GM12878 (cell line): ENCODE measurements around the gene RBPJL.

Source experiments
- CHD2 ChIP-seq: IDR thresholded peaks from 2 replicates; pipeline ENCODE4 v1.6.1; 2011; ENCODE audit warnings: low read depth, low read length, improper control_type of control experiment, borderline replicate concordance
- EGR1 ChIP-seq, 2 experiments: IDR thresholded peaks; 1 replicate in 1 of 2; 2 replicates in 1 of 2; pipeline ENCODE4 v1.6.1; 2011 to 2012; ENCODE audit warnings: low read depth in 2 of 2, low read length in 2 of 2, borderline replicate concordance in 1 of 2, mild to moderate bottlenecking in 1 of 2, moderate library complexity in 1 of 2
- NRF1 ChIP-seq: conservative IDR thresholded peaks from 2 replicates; pipeline ENCODE4 v1.6.1; 2011; ENCODE audit warnings: mild to moderate bottlenecking, low read depth, low read length, improper control_type of control experiment
- RAD21 ChIP-seq: IDR thresholded peaks from 2 replicates; pipeline ENCODE4 v1.6.1; 2011; ENCODE audit warnings: mild to moderate bottlenecking, low read depth, low read length, moderate library complexity; ENCODE audit not compliant: insufficient read depth
- SIN3A ChIP-seq: IDR thresholded peaks from 2 replicates; pipeline ENCODE4 v1.6.1; 2012; ENCODE audit warnings: low read depth, low read length, improper control_type of control experiment
- SP1 ChIP-seq: IDR thresholded peaks from one replicate; pipeline ENCODE4 v1.6.1; 2011; ENCODE audit warnings: low read depth, low read length
- TF ChIP-seq, protein P1 (sequence below), 3 experiments: IDR thresholded peaks in 2 of 3; conservative IDR thresholded peaks in 1 of 3; 2 replicates each; pipeline ENCODE4 v1.5.1; 2011; ENCODE audit warnings: low read depth in 3 of 3, low read length in 3 of 3, mild to moderate bottlenecking in 3 of 3, control low read depth in 2 of 3, moderate library complexity in 2 of 3, inconsistent platforms in 1 of 3, mixed read lengths in 1 of 3; ENCODE audit not compliant: control insufficient read depth in 2 of 3, insufficient read depth in 1 of 3; ENCODE audit errors: extremely low read depth in 1 of 3
- TF ChIP-seq, protein P2 (sequence below): fragments of 450-650 bp; IDR thresholded peaks from 2 replicates; pipeline ENCODE4 v1.6.1; 2018; ENCODE audit warnings: borderline replicate concordance, mild to moderate bottlenecking; ENCODE audit not compliant: partially characterized antibody
- TF ChIP-seq, protein P3 (sequence below): fragments of 450-650 bp; IDR thresholded peaks from 2 replicates; pipeline ENCODE4 v1.6.1; 2016; ENCODE audit warnings: mild to moderate bottlenecking, moderate library complexity, borderline replicate concordance

DNA sequence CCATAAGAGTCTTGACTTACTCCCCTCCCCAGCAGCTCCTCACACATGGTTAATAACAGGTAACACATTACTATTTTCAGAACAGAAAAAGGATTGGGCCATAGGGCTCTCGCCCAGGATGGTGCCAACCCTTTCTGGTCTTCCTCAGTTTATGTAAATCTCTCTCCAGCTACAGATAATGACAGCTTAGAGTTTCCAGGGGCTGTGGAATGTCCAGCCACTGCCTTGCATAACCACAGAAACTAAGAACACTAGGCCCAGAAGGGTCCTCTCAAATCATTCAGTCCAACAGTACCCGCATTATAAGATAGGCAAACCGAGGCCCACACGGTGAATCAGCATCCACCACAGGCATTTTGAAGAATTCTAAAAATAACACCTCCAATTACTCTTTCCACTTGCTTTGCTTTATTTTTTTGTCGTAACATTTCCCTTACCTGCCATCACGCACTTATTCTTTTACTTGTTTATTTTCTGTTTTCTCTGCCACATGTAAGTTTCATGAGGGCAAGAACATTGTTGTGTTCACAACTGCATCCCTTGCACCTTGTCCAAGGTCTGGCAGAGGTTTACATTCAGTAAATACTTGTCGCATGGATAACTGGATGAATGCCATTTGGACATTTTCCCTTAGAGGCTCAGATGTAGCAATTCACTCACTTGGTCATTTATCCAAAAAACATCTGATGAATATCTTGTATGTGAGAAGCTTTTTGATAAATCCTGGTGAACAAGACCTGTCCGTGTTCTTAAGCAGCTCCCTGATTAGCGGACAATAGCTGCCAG, 48.0 kb downstream of the RBPJL start:
- TF ChIP-seq, protein P1, sequence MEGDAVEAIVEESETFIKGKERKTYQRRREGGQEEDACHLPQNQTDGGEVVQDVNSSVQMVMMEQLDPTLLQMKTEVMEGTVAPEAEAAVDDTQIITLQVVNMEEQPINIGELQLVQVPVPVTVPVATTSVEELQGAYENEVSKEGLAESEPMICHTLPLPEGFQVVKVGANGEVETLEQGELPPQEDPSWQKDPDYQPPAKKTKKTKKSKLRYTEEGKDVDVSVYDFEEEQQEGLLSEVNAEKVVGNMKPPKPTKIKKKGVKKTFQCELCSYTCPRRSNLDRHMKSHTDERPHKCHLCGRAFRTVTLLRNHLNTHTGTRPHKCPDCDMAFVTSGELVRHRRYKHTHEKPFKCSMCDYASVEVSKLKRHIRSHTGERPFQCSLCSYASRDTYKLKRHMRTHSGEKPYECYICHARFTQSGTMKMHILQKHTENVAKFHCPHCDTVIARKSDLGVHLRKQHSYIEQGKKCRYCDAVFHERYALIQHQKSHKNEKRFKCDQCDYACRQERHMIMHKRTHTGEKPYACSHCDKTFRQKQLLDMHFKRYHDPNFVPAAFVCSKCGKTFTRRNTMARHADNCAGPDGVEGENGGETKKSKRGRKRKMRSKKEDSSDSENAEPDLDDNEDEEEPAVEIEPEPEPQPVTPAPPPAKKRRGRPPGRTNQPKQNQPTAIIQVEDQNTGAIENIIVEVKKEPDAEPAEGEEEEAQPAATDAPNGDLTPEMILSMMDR (IDR thresholded peaks at IDR 0.05 in 2 of 3, conservative IDR thresholded peaks at IDR 0.05 in 1 of 3; ENCODE audit: control insufficient read depth in 2 of 3, extremely low read depth in 1 of 3, insufficient read depth in 1 of 3, low read depth in 3 of 3, low read length in 3 of 3): no peak
- no peak for TF ChIP-seq NRF1
- TF ChIP-seq RAD21: no peak
- TF ChIP-seq EGR1 (IDR thresholded peaks at IDR 0.05; ENCODE audit: borderline replicate concordance in 1 of 2, low read depth in 2 of 2, low read length in 2 of 2): no peak
- no peak for TF ChIP-seq SIN3A
- TF ChIP-seq CHD2: no peak
- TF ChIP-seq SP1: no peak
- TF ChIP-seq, protein P2, sequence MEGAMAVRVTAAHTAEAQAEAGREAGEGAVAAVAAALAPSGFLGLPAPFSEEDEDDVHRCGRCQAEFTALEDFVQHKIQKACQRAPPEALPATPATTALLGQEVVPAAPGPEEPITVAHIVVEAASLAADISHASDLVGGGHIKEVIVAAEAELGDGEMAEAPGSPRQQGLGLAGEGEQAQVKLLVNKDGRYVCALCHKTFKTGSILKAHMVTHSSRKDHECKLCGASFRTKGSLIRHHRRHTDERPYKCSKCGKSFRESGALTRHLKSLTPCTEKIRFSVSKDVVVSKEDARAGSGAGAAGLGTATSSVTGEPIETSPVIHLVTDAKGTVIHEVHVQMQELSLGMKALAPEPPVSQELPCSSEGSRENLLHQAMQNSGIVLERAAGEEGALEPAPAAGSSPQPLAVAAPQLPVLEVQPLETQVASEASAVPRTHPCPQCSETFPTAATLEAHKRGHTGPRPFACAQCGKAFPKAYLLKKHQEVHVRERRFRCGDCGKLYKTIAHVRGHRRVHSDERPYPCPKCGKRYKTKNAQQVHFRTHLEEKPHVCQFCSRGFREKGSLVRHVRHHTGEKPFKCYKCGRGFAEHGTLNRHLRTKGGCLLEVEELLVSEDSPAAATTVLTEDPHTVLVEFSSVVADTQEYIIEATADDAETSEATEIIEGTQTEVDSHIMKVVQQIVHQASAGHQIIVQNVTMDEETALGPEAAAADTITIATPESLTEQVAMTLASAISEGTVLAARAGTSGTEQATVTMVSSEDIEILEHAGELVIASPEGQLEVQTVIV: no peak
- TF ChIP-seq, protein P3, sequence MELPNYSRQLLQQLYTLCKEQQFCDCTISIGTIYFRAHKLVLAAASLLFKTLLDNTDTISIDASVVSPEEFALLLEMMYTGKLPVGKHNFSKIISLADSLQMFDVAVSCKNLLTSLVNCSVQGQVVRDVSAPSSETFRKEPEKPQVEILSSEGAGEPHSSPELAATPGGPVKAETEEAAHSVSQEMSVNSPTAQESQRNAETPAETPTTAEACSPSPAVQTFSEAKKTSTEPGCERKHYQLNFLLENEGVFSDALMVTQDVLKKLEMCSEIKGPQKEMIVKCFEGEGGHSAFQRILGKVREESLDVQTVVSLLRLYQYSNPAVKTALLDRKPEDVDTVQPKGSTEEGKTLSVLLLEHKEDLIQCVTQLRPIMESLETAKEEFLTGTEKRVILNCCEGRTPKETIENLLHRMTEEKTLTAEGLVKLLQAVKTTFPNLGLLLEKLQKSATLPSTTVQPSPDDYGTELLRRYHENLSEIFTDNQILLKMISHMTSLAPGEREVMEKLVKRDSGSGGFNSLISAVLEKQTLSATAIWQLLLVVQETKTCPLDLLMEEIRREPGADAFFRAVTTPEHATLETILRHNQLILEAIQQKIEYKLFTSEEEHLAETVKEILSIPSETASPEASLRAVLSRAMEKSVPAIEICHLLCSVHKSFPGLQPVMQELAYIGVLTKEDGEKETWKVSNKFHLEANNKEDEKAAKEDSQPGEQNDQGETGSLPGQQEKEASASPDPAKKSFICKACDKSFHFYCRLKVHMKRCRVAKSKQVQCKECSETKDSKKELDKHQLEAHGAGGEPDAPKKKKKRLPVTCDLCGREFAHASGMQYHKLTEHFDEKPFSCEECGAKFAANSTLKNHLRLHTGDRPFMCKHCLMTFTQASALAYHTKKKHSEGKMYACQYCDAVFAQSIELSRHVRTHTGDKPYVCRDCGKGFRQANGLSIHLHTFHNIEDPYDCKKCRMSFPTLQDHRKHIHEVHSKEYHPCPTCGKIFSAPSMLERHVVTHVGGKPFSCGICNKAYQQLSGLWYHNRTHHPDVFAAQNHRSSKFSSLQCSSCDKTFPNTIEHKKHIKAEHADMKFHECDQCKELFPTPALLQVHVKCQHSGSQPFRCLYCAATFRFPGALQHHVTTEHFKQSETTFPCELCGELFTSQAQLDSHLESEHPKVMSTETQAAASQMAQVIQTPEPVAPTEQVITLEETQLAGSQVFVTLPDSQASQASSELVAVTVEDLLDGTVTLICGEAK: no peak
